Measurements from ENCODE around the gene KCNC3. TPM values are rescaled to one million over a fixed set of nuclear protein-coding genes. Genes with fewer than 3 reads are reported as not detected.

KCNC3 gene
- total RNA-seq, 4 donors from 2014 or later: 1.5 to 3.1 (median 1.7) TPM

- Histone ChIP-seq H3K9me3 (no peaks in the 10 kb centered on the region), H3K4me1 (no peaks in the 10 kb centered on the region), H3K4me3 (no peak overlapping the region), H3K36me3 (peaks cover 38% of the 10 kb centered on the region), H3K27ac (no peak overlapping the region), H3K27me3 (peaks cover 19% of the 10 kb centered on the region)
- no peak for DNase-seq (ENCODE audit: low spot score in 2 of 2)
- TF ChIP-seq POLR2A (IDR thresholded peaks at IDR 0.05) (no peak), POLR2AphosphoS5 (IDR thresholded peaks at IDR 0.05) (no peak), CTCF (IDR thresholded peaks at IDR 0.05) (no peak), EP300 (IDR thresholded peaks at IDR 0.05) (no peak)
- WGBS: 68% methylated on average over 15 of the region's 15 CpGs
These were observed 38.4 kb downstream of the KCNC3 start for GRCh38 chr19:50290775-50291174.

- H3K27ac ChIP-seq: no peak overlapping the region
- no peak for TF ChIP-seq POLR2AphosphoS5 (IDR thresholded peaks at IDR 0.05)
- TF ChIP-seq EP300 (IDR thresholded peaks at IDR 0.05): no peak
- no peak for TF ChIP-seq POLR2A (IDR thresholded peaks at IDR 0.05)
- TF ChIP-seq CTCF (IDR thresholded peaks at IDR 0.05): no peak
- no peaks in the 10 kb centered on the region for H3K9me3 ChIP-seq
- WGBS: 67% methylated on average over 6 of the region's 6 CpGs
- H3K27me3 ChIP-seq: peaks cover 19% of the 10 kb centered on the region
- no peaks in the 10 kb centered on the region for H3K4me1 ChIP-seq
- peaks cover 39% of the 10 kb centered on the region for H3K36me3 ChIP-seq
- DNase-seq (ENCODE audit: low spot score in 2 of 2): no peak
- no peak overlapping the region for H3K4me3 ChIP-seq
These were observed 39.2 kb downstream of the KCNC3 start for GRCh38 chr19:50290011-50290410.

- WGBS: 80% methylated on average over 5 of the region's 5 CpGs
- TF ChIP-seq POLR2A (IDR thresholded peaks at IDR 0.05) (no peak), EP300 (IDR thresholded peaks at IDR 0.05) (no peak), POLR2AphosphoS5 (IDR thresholded peaks at IDR 0.05) (no peak), CTCF (IDR thresholded peaks at IDR 0.05) (no peak)
- Histone ChIP-seq H3K9me3 (no peaks in the 10 kb centered on the region), H3K27me3 (peaks cover 19% of the 10 kb centered on the region), H3K4me3 (no peak overlapping the region), H3K36me3 (peaks cover 43% of the 10 kb centered on the region), H3K4me1 (no peaks in the 10 kb centered on the region), H3K27ac (no peak overlapping the region)
- DNase-seq (ENCODE audit: low spot score in 2 of 2): no peak
These were observed 40.2 kb downstream of the KCNC3 start for GRCh38 chr19:50288954-50289353.

DNA sequence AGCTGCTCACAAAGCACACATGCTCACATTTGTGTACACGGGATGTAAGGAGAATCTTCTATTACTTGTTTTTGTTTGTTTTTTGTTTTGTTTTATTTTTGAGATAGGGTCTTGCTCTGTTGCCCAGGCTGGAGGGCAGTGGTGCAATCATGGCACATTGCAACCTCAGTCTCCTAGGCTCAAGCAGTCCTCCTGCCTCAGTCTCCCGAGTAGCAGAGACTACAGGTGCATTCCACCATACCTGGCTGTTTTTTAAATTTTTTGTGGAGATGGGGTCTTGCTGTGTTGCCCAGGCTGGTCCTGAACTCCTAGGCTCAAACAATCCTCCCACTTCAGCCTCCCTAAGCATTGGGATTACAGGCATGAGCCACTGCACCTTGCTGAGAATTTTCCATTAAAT lies 41.8 kb downstream of the KCNC3 start:
- 85% methylated on average over 2 of the region's 2 CpGs for WGBS
- Histone ChIP-seq H3K27ac (no peak overlapping the region), H3K4me3 (no peak overlapping the region), H3K9me3 (no peaks in the 10 kb centered on the region), H3K4me1 (no peaks in the 10 kb centered on the region), H3K27me3 (peaks cover 12% of the 10 kb centered on the region), H3K36me3 (peaks cover 37% of the 10 kb centered on the region)
- no peak for DNase-seq (ENCODE audit: low spot score in 2 of 2)
- no peak for TF ChIP-seq POLR2A (IDR thresholded peaks at IDR 0.05)
- no peak for TF ChIP-seq CTCF (IDR thresholded peaks at IDR 0.05)
- TF ChIP-seq EP300 (IDR thresholded peaks at IDR 0.05): no peak
- no peak for TF ChIP-seq POLR2AphosphoS5 (IDR thresholded peaks at IDR 0.05)

DNA sequence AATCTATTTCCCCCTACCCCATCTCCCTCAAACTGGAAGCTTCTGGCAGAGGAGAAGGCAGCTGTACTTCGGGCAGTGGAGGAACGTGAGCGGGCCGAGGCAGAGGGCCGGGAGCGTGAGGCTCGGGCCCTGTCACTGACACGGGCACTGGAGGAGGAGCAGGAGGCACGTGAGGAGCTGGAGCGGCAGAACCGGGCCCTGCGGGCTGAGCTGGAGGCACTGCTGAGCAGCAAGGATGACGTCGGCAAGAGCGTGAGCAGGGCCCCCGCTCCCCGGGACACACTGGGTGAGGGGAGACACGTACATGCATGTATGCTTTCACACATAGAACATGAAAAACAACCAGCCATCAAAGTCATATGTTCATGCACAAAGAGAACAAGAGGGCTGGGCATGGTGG lies 42.7 kb downstream of the KCNC3 start:
- 92% methylated on average over 18 of the region's 18 CpGs for WGBS
- no peak overlapping the region for H3K27ac ChIP-seq
- no peaks in the 10 kb centered on the region for H3K9me3 ChIP-seq
- H3K4me1 ChIP-seq: no peaks in the 10 kb centered on the region
- no peak overlapping the region for H3K4me3 ChIP-seq
- TF ChIP-seq POLR2A (IDR thresholded peaks at IDR 0.05) (no peak), POLR2AphosphoS5 (IDR thresholded peaks at IDR 0.05) (no peak), EP300 (IDR thresholded peaks at IDR 0.05) (no peak), CTCF (IDR thresholded peaks at IDR 0.05) (no peak)
- H3K27me3 ChIP-seq: peaks cover 6% of the 10 kb centered on the region
- no peak for DNase-seq (ENCODE audit: low spot score in 2 of 2)
- peaks cover 41% of the 10 kb centered on the region for H3K36me3 ChIP-seq

Measured in suprapubic skin (tissue), 4 donors.